A549 (cell line): ENCODE data around the gene RPL19. TPM values are rescaled to one million over a fixed set of nuclear protein-coding genes. Genes with fewer than 3 reads are reported as not detected.

ENCODE experiments used
- ATAC-seq, 2 experiments: fragments of 200-7000 bp in 1 of 2; fragments of >200 bp in 1 of 2; cut with Nextera tagmentation in 1 of 2; cut with Tn5 transposase in 1 of 2; 3 replicates each; pipeline versions ENCODE4 v1.8.0 to v1.9.1; 2018 to 2020; ENCODE audit warnings: mild to moderate bottlenecking in 1 of 2, moderate library complexity in 1 of 2
- CTCF ChIA-PET: fragments of 300-600 bp; sonication (Branson Sonifier 250); formaldehyde crosslinking; extraction: SDS; loops from one replicate; lab custom pipeline; 2021; ENCODE audit warnings: antibody characterized with exemption, inconsistent platforms; lab: Yijun Ruan, JAX
- POLR2A ChIA-PET: fragments of 350-600 bp; formaldehyde crosslinking; extraction: SDS; loops from one replicate; lab custom pipeline; 2021; ENCODE audit warnings: antibody characterized with exemption, inconsistent platforms; lab: Yijun Ruan, JAX
- DNase-seq, 2 experiments: peaks; one replicate each; pipeline versions ENCODE4 v3.0.0 to v3.0.0-alpha.2; 2011 to 2016; ENCODE audit warnings: low read depth in 1 of 2, low spot score in 1 of 2
- FAIRE-seq: peaks from 2 replicates; lab custom pipeline; 2011; peaks lifted over from hg19 to GRCh38; lab: Jason Lieb, UNC
- H3K27ac ChIP-seq, 2 experiments: fragments of >200 bp; sonication (Bioruptor Twin); formaldehyde crosslinking; 3 replicates each; pipeline ENCODE4 v1.5.1; 2016 to 2017
- H3K4me1 ChIP-seq: fragments of >200 bp; sonication (Bioruptor Twin); formaldehyde crosslinking; 3 replicates; pipeline ENCODE4 v1.6.1; 2016
- H3K4me2 ChIP-seq: fragments of >200 bp; sonication (Bioruptor Twin); formaldehyde crosslinking; 3 replicates; pipeline ENCODE4 v1.6.1; 2016
- H3K4me3 ChIP-seq: fragments of >200 bp; sonication (Bioruptor Twin); formaldehyde crosslinking; 3 replicates; pipeline ENCODE4 v1.5.1; 2016
- H3K9me3 ChIP-seq: fragments of >200 bp; sonication (Bioruptor Twin); formaldehyde crosslinking; 3 replicates; pipeline ENCODE4 v1.6.1; 2016
- CEBPB ChIP-seq, 2 experiments: fragments of >200 bp in 1 of 2; sonication (Bioruptor Twin) in 1 of 2; formaldehyde crosslinking in 1 of 2; IDR thresholded peaks; 2 replicates each; pipeline ENCODE4 v1.6.1; 2012 to 2016
- CHD2 ChIP-seq: fragments of 150-350 bp; IDR thresholded peaks from 2 replicates; pipeline ENCODE4 v1.6.1; 2014; ENCODE audit warnings: low read length; ENCODE audit not compliant: partially characterized antibody
- CTCF ChIP-seq: fragments of >200 bp; sonication (Bioruptor Twin); formaldehyde crosslinking; IDR thresholded peaks from 3 replicates; pipeline ENCODE4 v1.5.1; 2016
- HDAC2 ChIP-seq: fragments of 200-600 bp; sonication (generic); IDR thresholded peaks from 2 replicates; pipeline ENCODE4 v1.6.1; 2016
- HMGXB4 ChIP-seq: fragments of 250-450 bp; sonication (Bioruptor Pico); IDR thresholded peaks from 2 replicates; pipeline ENCODE4 v1.5.0; 2021; ENCODE audit warnings: mild to moderate bottlenecking, moderate library complexity, borderline replicate concordance
- HOXB13 ChIP-seq: fragments of 250-450 bp; sonication (Bioruptor Pico); IDR thresholded peaks from 2 replicates; pipeline ENCODE4 v1.5.0; 2020; ENCODE audit warnings: low read depth, mild to moderate bottlenecking, moderate library complexity
- HOXB5 ChIP-seq: fragments of 250-450 bp; sonication (Bioruptor Pico); IDR thresholded peaks from 2 replicates; pipeline ENCODE4 v1.5.0; 2020; ENCODE audit warnings: mild to moderate bottlenecking, moderate library complexity
- MAX ChIP-seq: IDR thresholded peaks from 2 replicates; pipeline ENCODE4 v1.6.1; 2012
- MYC ChIP-seq: IDR thresholded peaks from 2 replicates; pipeline ENCODE4 v1.6.1; 2012; ENCODE audit warnings: mild to moderate bottlenecking, inconsistent platforms, low read length, improper control_type of control experiment, borderline replicate concordance
- NFE2L2 ChIP-seq: fragments of 150-350 bp; conservative IDR thresholded peaks from 2 replicates; pipeline ENCODE4 v1.6.1; 2014; ENCODE audit warnings: low read length
- NR3C1 ChIP-seq: fragments of >200 bp; sonication (Bioruptor Twin); formaldehyde crosslinking; IDR thresholded peaks from 3 replicates; pipeline ENCODE4 v1.6.1; 2017
- PHF8 ChIP-seq: fragments of 200-600 bp; sonication (generic); IDR thresholded peaks from 2 replicates; pipeline ENCODE4 v1.6.1; 2016; ENCODE audit warnings: low read depth, mild to moderate bottlenecking, antibody characterized with exemption, moderate library complexity, borderline replicate concordance
- POLR2A ChIP-seq: IDR thresholded peaks from 2 replicates; pipeline ENCODE4 v1.6.1; 2012; ENCODE audit warnings: mild to moderate bottlenecking, low read length
- POLR2AphosphoS2 ChIP-seq: conservative IDR thresholded peaks from 2 replicates; pipeline ENCODE4 v1.6.1; 2012; ENCODE audit warnings: low read length, improper control_type of control experiment, inconsistent platforms
- RAD21 ChIP-seq, 2 experiments: fragments of >200 bp in 1 of 2; sonication (Bioruptor Twin) in 1 of 2; formaldehyde crosslinking in 1 of 2; IDR thresholded peaks in 1 of 2; conservative IDR thresholded peaks in 1 of 2; 2 replicates in 1 of 2; 3 replicates in 1 of 2; pipeline ENCODE4 v1.6.1; 2012 to 2018; ENCODE audit warnings: inconsistent platforms in 1 of 2
- SMC3 ChIP-seq: fragments of >200 bp; sonication (Bioruptor Twin); formaldehyde crosslinking; IDR thresholded peaks from 3 replicates; pipeline ENCODE4 v1.6.1; 2018; ENCODE audit warnings: inconsistent platforms
- TFCP2L1 ChIP-seq: fragments of 250-450 bp; sonication (Bioruptor Pico); IDR thresholded peaks from 2 replicates; pipeline ENCODE4 v1.5.0; 2021; ENCODE audit warnings: mild to moderate bottlenecking
- TP53 ChIP-seq: fragments of 250-450 bp; sonication (Bioruptor Pico); IDR thresholded peaks from 2 replicates; pipeline ENCODE4 v1.5.0; 2021; ENCODE audit warnings: mild to moderate bottlenecking, moderate library complexity
- ZFP36 ChIP-seq: fragments of 450-650 bp; IDR thresholded peaks from 2 replicates; pipeline ENCODE4 v1.6.1; 2014; ENCODE audit warnings: borderline replicate concordance; ENCODE audit not compliant: partially characterized antibody
- ZNF302 ChIP-seq: fragments of 250-450 bp; sonication (Bioruptor Pico); IDR thresholded peaks from 2 replicates; pipeline ENCODE4 v1.9.0; 2021; ENCODE audit warnings: inconsistent platforms, mild to moderate bottlenecking, moderate library complexity
- WGBS: methylation state at CpG from one replicate; pipeline ENCODE4 v1.1.6; 2017; ENCODE audit errors: missing lambda C conversion rate; 5-methylcytosine and 5-hydroxymethylcytosine counted together
- polyA plus RNA-seq, 4 experiments: library from polyadenylated mRNA; depleted of rRNA in 3 of 4; stranded (reverse); fragments of >200 nt; fragmentation: RNase III in 1 of 4; extraction: RNeasy Plus Mini Kit Qiagen cat#74134 plus additional on column Dnase treatment in 1 of 4; gene quantifications; 2 replicates in 3 of 4; 3 replicates in 1 of 4; pipeline ENCODE4 v1.2.3, GENCODE V29; 2011 to 2017
- TF ChIP-seq, protein P1 (sequence below): fragments of 250-450 bp; sonication (Bioruptor Pico); IDR thresholded peaks from 2 replicates; pipeline ENCODE4 v1.5.0; 2020; ENCODE audit warnings: low read depth, mild to moderate bottlenecking, moderate library complexity
- TF ChIP-seq, protein P2 (sequence below): IDR thresholded peaks from 2 replicates; pipeline ENCODE4 v1.6.1; 2012; ENCODE audit warnings: low read depth, borderline replicate concordance
- TF ChIP-seq, protein P3 (sequence below): IDR thresholded peaks from 2 replicates; pipeline ENCODE4 v1.6.1; 2012
- TF ChIP-seq, protein P4 (sequence below): fragments of 150-350 bp; IDR thresholded peaks from 2 replicates; pipeline ENCODE4 v1.6.1; 2014; ENCODE audit warnings: low read depth, mild to moderate bottlenecking, low read length

RPL19 gene
- polyA plus RNA-seq, 2 of the 4 experiments (the other 2 are of a cell fraction), result 2,211 to 2,862 TPM

DNA sequence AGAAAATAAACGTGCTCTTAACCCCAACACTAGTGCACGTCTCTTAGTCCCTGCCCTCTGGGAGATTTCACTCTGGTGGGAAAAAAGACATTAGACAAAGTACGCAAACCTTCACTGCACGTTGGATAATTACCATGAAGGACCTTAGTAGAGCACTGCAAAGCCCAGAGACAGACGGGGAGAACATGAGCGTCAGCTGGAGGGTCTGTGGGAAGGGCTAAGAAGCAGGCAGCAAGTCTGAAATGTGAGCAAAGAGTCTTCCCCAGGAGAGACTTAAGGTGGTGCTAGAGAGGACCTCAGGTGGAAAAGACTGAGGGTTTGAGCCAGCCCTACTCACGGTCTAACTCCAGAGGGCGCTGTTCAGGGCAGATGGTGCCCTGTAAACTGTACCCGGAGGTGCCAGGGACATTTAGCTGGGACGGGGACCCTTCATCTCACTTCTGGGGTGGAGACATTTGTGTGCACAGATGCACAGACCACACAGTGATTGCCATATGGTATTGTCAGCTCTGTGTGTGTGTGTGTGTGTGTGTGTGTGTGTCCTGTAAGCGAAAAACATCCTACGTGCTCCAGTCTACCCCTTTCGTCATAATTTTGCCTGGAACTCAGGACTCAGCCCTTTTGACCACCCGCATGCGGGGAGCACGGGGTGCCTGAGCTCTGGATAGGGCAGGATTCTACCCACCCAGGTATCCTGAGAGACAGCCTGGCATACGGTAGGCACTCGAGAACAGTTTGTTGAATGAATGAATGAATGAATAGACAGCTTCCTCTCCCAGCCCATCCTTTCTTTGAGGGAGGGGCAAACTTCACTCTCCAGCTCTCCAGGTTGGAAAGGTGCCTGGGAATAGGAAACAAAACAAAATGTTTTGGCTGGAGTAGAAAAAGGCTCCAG, 35.7 kb downstream of the RPL19 start:
- Histone ChIP-seq H3K9me3 (no peaks in the 10 kb centered on the region), H3K4me1 (peaks cover 48% of the 10 kb centered on the region), H3K4me3 (no peak overlapping the region)
- CTCF ChIA-PET, result interaction anchor here (0.6 to 21.6 kb wide), 26 partner anchors 9 to 1024 kb away, joined by 3 to 1140 read pairs (median 4); partner anchors contain the start of genes ARL5C, CACNB1, PLXDC1 and RPL19
- FAIRE-seq (no peak), ATAC-seq (peak; percentile 68 to 85), DNase-seq (peak; percentile 89 to 92)
- WGBS, result 43% methylated on average over 18 of the region's 18 CpGs
- TF ChIP-seq MYC (no peak), TP53 (CRISPR knock-in tag) (no peak), HOXB13 (0 out of 2 replicates have a peak, but pooled peaks have one; percentile 32), NFE2L2 (no peak), RAD21 (conservative IDR thresholded peaks at IDR 0.05 in 1 of 2, IDR thresholded peaks at IDR 0.05 in 1 of 2) (peak; percentile 22 to 31; a peak in 1 of 5 replicates), TFCP2L1 (CRISPR knock-in tag) (0 out of 2 replicates have a peak, but pooled peaks have one; percentile 45), CTCF (peak; percentile 93), HMGXB4 (CRISPR knock-in tag) (no peak), SMC3 (peak; percentile 42; the same call in 1 of the 3 replicates), CEBPB (IDR thresholded peaks at IDR 0.05) (no peak)
- TF ChIP-seq, protein P1, sequence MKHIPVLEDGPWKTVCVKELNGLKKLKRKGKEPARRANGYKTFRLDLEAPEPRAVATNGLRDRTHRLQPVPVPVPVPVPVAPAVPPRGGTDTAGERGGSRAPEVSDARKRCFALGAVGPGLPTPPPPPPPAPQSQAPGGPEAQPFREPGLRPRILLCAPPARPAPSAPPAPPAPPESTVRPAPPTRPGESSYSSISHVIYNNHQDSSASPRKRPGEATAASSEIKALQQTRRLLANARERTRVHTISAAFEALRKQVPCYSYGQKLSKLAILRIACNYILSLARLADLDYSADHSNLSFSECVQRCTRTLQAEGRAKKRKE (CRISPR knock-in tag), result no peak
- TF ChIP-seq, all 56 proteins: peak for 5
- Histone ChIP-seq H3K4me2 (no peak overlapping the region), H3K27ac (peak overlapping the region; percentile 45 to 61; a peak in 3 of 6 replicates)
- POLR2A ChIA-PET, result interaction anchor here (0.6 to 1.3 kb wide), 4 partner anchors 12 to 135 kb away, joined by 3 to 7 read pairs (median 4); partner anchors contain the start of gene RPL19

DNA sequence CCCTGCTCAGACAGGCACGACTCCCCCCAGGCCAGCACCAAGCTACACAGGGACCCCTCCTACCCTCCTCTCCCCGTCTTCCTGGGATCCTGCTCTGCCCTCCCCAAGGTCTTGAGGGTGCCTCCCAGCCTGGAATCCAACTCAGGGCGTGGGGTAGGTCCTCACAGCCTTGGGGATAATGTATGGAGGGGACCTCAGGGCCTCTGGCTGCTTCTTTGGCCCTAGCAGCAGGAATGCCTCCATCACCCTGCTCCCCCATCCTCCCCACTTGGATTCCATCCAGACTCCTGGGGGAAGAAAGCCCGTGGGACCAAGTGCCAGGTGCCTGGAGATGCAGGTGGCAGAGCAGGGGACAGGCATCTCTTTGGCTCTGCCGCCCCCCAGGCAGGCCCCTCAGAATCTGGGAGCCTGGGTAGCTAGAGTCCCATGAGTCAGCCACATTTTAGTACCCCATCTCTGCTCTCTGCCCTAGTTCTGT, 36.4 kb downstream of the RPL19 start:
- peaks cover 44% of the 10 kb centered on the region for H3K4me1 ChIP-seq
- FAIRE-seq, result no peak
- CTCF ChIA-PET, result interaction anchor here (0.6 to 21.6 kb wide), 22 partner anchors 10 to 1023 kb away, joined by 3 to 1140 read pairs (median 4); partner anchors contain the start of genes ARL5C, CACNB1, PLXDC1 and RPL19

More for the DNA sequence above, 36.4 kb downstream of the RPL19 start:
- DNase-seq, result no peak
- POLR2A ChIA-PET, result interaction anchor here (0.6 to 1.3 kb wide), 3 partner anchors 33 to 134 kb away, joined by 3 to 7 read pairs (median 4); partner anchors contain the start of gene RPL19
- Histone ChIP-seq H3K27ac (peak overlapping the region; percentile 45 to 61; a peak in 4 of 6 replicates), H3K4me2 (no peak overlapping the region), H3K4me3 (no peak overlapping the region), H3K9me3 (no peaks in the 10 kb centered on the region)
- 68% methylated on average over 5 of the region's 5 CpGs for WGBS
- TF ChIP-seq CHD2, result no peak
- TF ChIP-seq POLR2AphosphoS2, result no peak
- no peak for TF ChIP-seq NR3C1
- TF ChIP-seq, protein P2, sequence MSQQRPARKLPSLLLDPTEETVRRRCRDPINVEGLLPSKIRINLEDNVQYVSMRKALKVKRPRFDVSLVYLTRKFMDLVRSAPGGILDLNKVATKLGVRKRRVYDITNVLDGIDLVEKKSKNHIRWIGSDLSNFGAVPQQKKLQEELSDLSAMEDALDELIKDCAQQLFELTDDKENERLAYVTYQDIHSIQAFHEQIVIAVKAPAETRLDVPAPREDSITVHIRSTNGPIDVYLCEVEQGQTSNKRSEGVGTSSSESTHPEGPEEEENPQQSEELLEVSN, result no peak
- no peak for TF ChIP-seq HDAC2
- TF ChIP-seq MAX, result no peak
- no peak for TF ChIP-seq POLR2A
- no peak for TF ChIP-seq TP53 (CRISPR knock-in tag)
- no peak for TF ChIP-seq ZNF302
- no peak for TF ChIP-seq HOXB5 (CRISPR knock-in tag)
- TF ChIP-seq, protein P3, sequence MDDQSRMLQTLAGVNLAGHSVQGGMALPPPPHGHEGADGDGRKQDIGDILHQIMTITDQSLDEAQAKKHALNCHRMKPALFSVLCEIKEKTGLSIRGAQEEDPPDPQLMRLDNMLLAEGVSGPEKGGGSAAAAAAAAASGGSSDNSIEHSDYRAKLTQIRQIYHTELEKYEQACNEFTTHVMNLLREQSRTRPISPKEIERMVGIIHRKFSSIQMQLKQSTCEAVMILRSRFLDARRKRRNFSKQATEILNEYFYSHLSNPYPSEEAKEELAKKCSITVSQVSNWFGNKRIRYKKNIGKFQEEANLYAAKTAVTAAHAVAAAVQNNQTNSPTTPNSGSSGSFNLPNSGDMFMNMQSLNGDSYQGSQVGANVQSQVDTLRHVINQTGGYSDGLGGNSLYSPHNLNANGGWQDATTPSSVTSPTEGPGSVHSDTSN, result no peak
- TF ChIP-seq, protein P4, sequence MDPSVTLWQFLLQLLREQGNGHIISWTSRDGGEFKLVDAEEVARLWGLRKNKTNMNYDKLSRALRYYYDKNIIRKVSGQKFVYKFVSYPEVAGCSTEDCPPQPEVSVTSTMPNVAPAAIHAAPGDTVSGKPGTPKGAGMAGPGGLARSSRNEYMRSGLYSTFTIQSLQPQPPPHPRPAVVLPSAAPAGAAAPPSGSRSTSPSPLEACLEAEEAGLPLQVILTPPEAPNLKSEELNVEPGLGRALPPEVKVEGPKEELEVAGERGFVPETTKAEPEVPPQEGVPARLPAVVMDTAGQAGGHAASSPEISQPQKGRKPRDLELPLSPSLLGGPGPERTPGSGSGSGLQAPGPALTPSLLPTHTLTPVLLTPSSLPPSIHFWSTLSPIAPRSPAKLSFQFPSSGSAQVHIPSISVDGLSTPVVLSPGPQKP, result no peak
- no peak for TF ChIP-seq ZFP36
- no peak for TF ChIP-seq PHF8
- peak; percentile 5 to 7; a peak in 4 of 6 replicates for ATAC-seq
